Measurements from ENCODE around the gene SEMA3A. TPM values are rescaled to one million over a fixed set of nuclear protein-coding genes. Genes with fewer than 3 reads are reported as not detected.

The SEMA3A gene
- total and polyA plus RNA-seq, 7 donors = 0.05 to 0.79 (median 0.32) TPM

DNA sequence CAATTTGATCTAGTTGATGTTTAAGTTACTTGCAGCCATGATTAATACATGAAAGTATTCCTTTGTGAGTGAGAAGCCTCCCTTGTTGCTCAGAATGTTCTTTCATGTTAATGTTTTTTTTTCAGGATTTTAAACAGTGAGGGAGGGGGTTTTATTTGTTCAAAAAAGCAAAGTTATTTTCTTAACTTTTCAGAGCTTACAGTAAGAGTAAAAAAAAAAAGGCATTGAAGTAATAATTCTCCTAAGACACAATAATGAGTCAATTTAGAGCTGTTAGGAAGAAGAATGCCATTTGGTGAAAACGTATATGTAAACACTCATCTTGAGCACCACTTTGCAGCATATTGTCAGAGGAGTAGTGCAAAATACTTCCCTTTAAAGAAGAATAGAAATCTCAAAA lies 105.8 kb downstream of the SEMA3A start:
- no peaks in the 10 kb centered on the region for H3K9me3 ChIP-seq
- 53 to 71% (median 63%) methylated on average over 1 of the region's 1 CpG for WGBS, 3 donors
- intact Hi-C loops (cut with DNase I) = no loop called here

DNA sequence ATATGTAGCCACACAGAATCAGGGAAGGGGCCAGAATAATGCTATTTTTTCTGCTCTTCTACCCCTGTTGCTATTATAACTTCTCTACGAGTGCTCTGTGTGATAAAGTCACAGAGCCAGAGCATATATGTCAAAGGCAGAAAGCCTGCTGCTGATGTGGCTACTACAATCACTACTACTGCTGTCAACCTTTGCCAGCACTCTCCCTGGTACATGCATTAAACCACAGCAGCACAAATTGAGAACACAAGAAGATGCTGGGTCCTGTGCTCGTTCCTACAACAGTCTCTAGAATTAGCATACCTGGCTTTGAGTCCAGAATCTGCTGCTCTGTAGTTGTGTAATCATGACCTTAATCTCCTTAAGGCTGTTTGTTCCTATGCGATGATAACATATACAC lies 108.6 kb downstream of the SEMA3A start:
- intact Hi-C loops (cut with DNase I) = no loop called here
- H3K4me1 ChIP-seq = no peaks in the 10 kb centered on the region
- H3K36me3 ChIP-seq (ENCODE audit: insufficient read depth in 1 of 2, low read depth in 1 of 2) = no peaks in the 10 kb centered on the region
- H3K27me3 ChIP-seq (ENCODE audit: insufficient read depth in 3 of 3, low read length in 2 of 3) = no peaks in the 10 kb centered on the region
- no peak overlapping the region for H3K27ac ChIP-seq
- no peak for DNase-seq
- no peak for ATAC-seq
- TF ChIP-seq, protein P1, sequence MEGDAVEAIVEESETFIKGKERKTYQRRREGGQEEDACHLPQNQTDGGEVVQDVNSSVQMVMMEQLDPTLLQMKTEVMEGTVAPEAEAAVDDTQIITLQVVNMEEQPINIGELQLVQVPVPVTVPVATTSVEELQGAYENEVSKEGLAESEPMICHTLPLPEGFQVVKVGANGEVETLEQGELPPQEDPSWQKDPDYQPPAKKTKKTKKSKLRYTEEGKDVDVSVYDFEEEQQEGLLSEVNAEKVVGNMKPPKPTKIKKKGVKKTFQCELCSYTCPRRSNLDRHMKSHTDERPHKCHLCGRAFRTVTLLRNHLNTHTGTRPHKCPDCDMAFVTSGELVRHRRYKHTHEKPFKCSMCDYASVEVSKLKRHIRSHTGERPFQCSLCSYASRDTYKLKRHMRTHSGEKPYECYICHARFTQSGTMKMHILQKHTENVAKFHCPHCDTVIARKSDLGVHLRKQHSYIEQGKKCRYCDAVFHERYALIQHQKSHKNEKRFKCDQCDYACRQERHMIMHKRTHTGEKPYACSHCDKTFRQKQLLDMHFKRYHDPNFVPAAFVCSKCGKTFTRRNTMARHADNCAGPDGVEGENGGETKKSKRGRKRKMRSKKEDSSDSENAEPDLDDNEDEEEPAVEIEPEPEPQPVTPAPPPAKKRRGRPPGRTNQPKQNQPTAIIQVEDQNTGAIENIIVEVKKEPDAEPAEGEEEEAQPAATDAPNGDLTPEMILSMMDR (IDR thresholded peaks at IDR 0.05) = no peak
- no peak overlapping the region for H3K4me3 ChIP-seq
- no peaks in the 10 kb centered on the region for H3K9me3 ChIP-seq
- WGBS, 3 donors = 74 to 79% (median 79%) methylated on average over 3 of the region's 3 CpGs

More for the DNA sequence above, 105.8 kb downstream of the SEMA3A start:
- H3K4me1 ChIP-seq = no peaks in the 10 kb centered on the region
- H3K27ac ChIP-seq = no peak overlapping the region
- DNase-seq (no peak), ATAC-seq (no peak)
- H3K4me3 ChIP-seq = no peak overlapping the region
- H3K27me3 ChIP-seq (ENCODE audit: insufficient read depth in 3 of 3, low read length in 2 of 3) = no peaks in the 10 kb centered on the region
- TF ChIP-seq, protein P1 (IDR thresholded peaks at IDR 0.05) = no peak
- no peaks in the 10 kb centered on the region for H3K36me3 ChIP-seq (ENCODE audit: insufficient read depth in 1 of 2, low read depth in 1 of 2)

DNA sequence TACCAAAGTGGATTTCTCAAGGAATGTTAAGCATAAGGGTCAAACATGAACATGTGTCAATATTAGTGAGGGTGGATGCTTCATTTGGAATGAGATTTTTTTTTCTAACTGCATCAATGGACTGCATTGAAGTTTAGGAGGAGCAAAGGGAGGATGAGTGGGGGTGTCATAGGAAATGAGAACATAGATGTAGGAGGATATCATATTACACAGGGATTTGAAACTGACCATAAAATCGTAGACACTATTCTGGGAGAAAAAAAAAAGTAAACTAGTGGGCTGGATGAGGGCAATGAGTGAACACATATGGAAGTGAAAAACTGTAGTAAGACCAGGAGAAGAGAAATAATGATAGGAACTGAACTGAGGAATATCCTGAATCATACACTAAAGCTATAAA lies 109.4 kb downstream of the SEMA3A start:
- no peaks in the 10 kb centered on the region for H3K27me3 ChIP-seq (ENCODE audit: insufficient read depth in 3 of 3, low read length in 2 of 3)
- intact Hi-C loops (cut with DNase I) = no loop called here
- WGBS, 3 donors = 0 to 4% (median 3%) methylated on average over 1 of the region's 1 CpG
- no peak overlapping the region for H3K27ac ChIP-seq
- no peak overlapping the region for H3K4me3 ChIP-seq
- DNase-seq (no peak), ATAC-seq (no peak)
- no peaks in the 10 kb centered on the region for H3K36me3 ChIP-seq (ENCODE audit: insufficient read depth in 1 of 2, low read depth in 1 of 2)
- TF ChIP-seq, protein P1 (IDR thresholded peaks at IDR 0.05) = no peak
- H3K9me3 ChIP-seq = no peaks in the 10 kb centered on the region
- no peaks in the 10 kb centered on the region for H3K4me1 ChIP-seq

DNA sequence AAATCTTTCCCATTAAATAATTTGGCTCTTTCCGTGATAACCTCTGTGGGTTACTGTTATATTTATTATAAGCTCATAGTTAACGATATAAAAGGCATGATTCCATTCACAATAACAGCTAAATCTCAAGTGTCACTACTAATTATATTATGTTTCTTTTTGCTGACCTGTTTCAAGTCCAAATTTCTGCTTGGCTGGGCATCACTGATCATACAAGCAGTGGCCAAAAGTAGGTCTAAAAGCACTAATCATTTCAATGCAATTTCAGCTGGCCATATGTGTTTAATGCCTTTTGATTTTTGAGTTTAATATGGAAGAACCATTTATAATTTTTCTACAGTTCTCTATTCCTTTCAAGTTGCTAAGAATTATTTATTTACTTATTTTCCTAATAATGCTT lies 110.7 kb downstream of the SEMA3A start:
- 71 to 75% (median 72%) methylated on average over 2 of the region's 2 CpGs for WGBS, 3 donors

More for the DNA sequence above, 110.7 kb downstream of the SEMA3A start:
- Histone ChIP-seq H3K4me1 (no peaks in the 10 kb centered on the region), H3K27ac (no peak overlapping the region), H3K27me3 (ENCODE audit: insufficient read depth in 3 of 3, low read length in 2 of 3) (no peaks in the 10 kb centered on the region), H3K36me3 (ENCODE audit: insufficient read depth in 1 of 2, low read depth in 1 of 2) (no peaks in the 10 kb centered on the region), H3K9me3 (no peaks in the 10 kb centered on the region), H3K4me3 (no peak overlapping the region)
- DNase-seq (no peak), ATAC-seq (no peak)
- intact Hi-C loops (cut with DNase I) = no loop called here
- TF ChIP-seq, protein P1 (IDR thresholded peaks at IDR 0.05) = no peak

All from psoas muscle (tissue), 8 donors.